Globus pallidus (tissue), 1 donor: ENCODE data around the gene SLC44A1.

ENCODE experiments used
- DNase-seq: peaks from one replicate; pipeline ENCODE4 v3.0.0-alpha.2; 2015; ENCODE audit warnings: low spot score

The SLC44A1 gene

GRCh38 chr9:105244003-105244733 is at the start of gene SLC44A1:
SLC44A1 (plus strand) TSS chr9:105244651; CDS start chr9:105244869, 218 bp downstream.
- DNase-seq = peak; percentile 97

- no peak for DNase-seq
Observed at GRCh38 chr9:105195259-105195658, 49.2 kb upstream of the SLC44A1 start.

GRCh38 chr9:105198023-105198422 is 46.4 kb upstream of the SLC44A1 start:
- no peak for DNase-seq

GRCh38 chr9:105198865-105199264 is 45.6 kb upstream of the SLC44A1 start:
- no peak for DNase-seq

- DNase-seq = no peak
Observed at GRCh38 chr9:105204416-105204815, 40.0 kb upstream of the SLC44A1 start.

GRCh38 chr9:105205787-105206495 is 38.5 kb upstream of the SLC44A1 start:
- DNase-seq = peak; percentile 30

GRCh38 chr9:105206496-105206820 is 38.0 kb upstream of the SLC44A1 start:
- DNase-seq = no peak

- DNase-seq = no peak
Observed at GRCh38 chr9:105206821-105207699, 37.4 kb upstream of the SLC44A1 start.

- peak; percentile 86 for DNase-seq
Observed at GRCh38 chr9:105216440-105217178, 27.8 kb upstream of the SLC44A1 start.

GRCh38 chr9:105218673-105219072 is 25.8 kb upstream of the SLC44A1 start:
- DNase-seq = no peak

GRCh38 chr9:105219291-105219805 is 25.1 kb upstream of the SLC44A1 start:
- no peak for DNase-seq

GRCh38 chr9:105220451-105220850 is 24.0 kb upstream of the SLC44A1 start:
- no peak for DNase-seq

- no peak for DNase-seq
Observed at GRCh38 chr9:105223544-105224140, 20.8 kb upstream of the SLC44A1 start.

- no peak for DNase-seq
Observed at GRCh38 chr9:105226055-105226454, 18.4 kb upstream of the SLC44A1 start.

GRCh38 chr9:105232207-105232606 is 12.2 kb upstream of the SLC44A1 start:
- DNase-seq = no peak

- DNase-seq = no peak
Observed at GRCh38 chr9:105233873-105234272, 10.6 kb upstream of the SLC44A1 start.

GRCh38 chr9:105236261-105236660 is 8.2 kb upstream of the SLC44A1 start:
- no peak for DNase-seq

GRCh38 chr9:105237246-105237645 is 7.2 kb upstream of the SLC44A1 start:
- no peak for DNase-seq

- DNase-seq = no peak
Observed at GRCh38 chr9:105238302-105238701, 6.1 kb upstream of the SLC44A1 start.

- no peak for DNase-seq
Observed at GRCh38 chr9:105241356-105242043, 3.0 kb upstream of the SLC44A1 start.

GRCh38 chr9:105242062-105242461 is 2.4 kb upstream of the SLC44A1 start:
- no peak for DNase-seq
